HEK293 (cell line): ENCODE results near the gene OAT.

ENCODE experiments used
- CTCF ChIA-PET: fragments of 350-600 bp; formaldehyde crosslinking; extraction: SDS; loops from one replicate; lab custom pipeline; 2021; ENCODE audit warnings: antibody characterized with exemption; lab: Yijun Ruan, JAX
- POLR2A ChIA-PET: fragments of 300-600 bp; formaldehyde crosslinking; extraction: SDS; loops from one replicate; lab custom pipeline; 2020; ENCODE audit warnings: antibody characterized with exemption, inconsistent platforms; lab: Yijun Ruan, JAX
- H3K27ac ChIP-seq: fragments of 200-500 bp; sonication (Bioruptor generic); 2 replicates; pipeline ENCODE4 v1.5.1; 2014; ENCODE audit warnings: low read depth, low read length, control low read depth, inconsistent platforms; ENCODE audit errors: extremely low read depth
- H3K36me3 ChIP-seq, 2 experiments: fragments of 200-500 bp in 1 of 2; sonication (Bioruptor generic) in 1 of 2; 1 replicate in 1 of 2; 2 replicates in 1 of 2; pipeline ENCODE4 v1.5.1; 2014 to 2017; ENCODE audit warnings: inconsistent platforms in 2 of 2, low read length in 2 of 2; ENCODE audit not compliant: control insufficient read depth in 2 of 2, insufficient read depth in 1 of 2
- H3K4me1 ChIP-seq: fragments of 200-500 bp; sonication (Bioruptor generic); 2 replicates; pipeline ENCODE4 v1.5.1; 2014; ENCODE audit warnings: mild to moderate bottlenecking, low read length, inconsistent platforms; ENCODE audit not compliant: control insufficient read depth, insufficient read depth
- H3K4me3 ChIP-seq: 2 replicates; pipeline ENCODE4 v1.5.1; 2011; ENCODE audit warnings: low read depth, mild to moderate bottlenecking, control low read depth, low read length, moderate library complexity
- H3K9me3 ChIP-seq: fragments of 200-500 bp; sonication (Bioruptor generic); 2 replicates; pipeline ENCODE4 v1.5.1; 2014; ENCODE audit warnings: low read depth, low read length, inconsistent platforms; ENCODE audit not compliant: control insufficient read depth, insufficient read depth
- KLF9 ChIP-seq: fragments of 450-650 bp; formaldehyde crosslinking; IDR thresholded peaks from 2 replicates; pipeline ENCODE4 v1.5.1; 2016; ENCODE audit warnings: missing biosample characterization, missing genetic modification characterization, low read depth
- PRDM1 ChIP-seq: fragments of 450-650 bp; formaldehyde crosslinking; IDR thresholded peaks from 2 replicates; pipeline ENCODE4; 2016; ENCODE audit warnings: missing biosample characterization, missing genetic modification characterization
- RBAK ChIP-seq: fragments of 450-650 bp; formaldehyde crosslinking; IDR thresholded peaks from 2 replicates; pipeline ENCODE4 v1.5.1; 2016; ENCODE audit warnings: missing biosample characterization, missing genetic modification characterization
- SCRT1 ChIP-seq: fragments of 450-650 bp; formaldehyde crosslinking; IDR thresholded peaks from 2 replicates; pipeline ENCODE4 v1.5.1; 2016; ENCODE audit warnings: missing biosample characterization, missing genetic modification characterization, borderline replicate concordance
- TCF7L2 ChIP-seq: IDR thresholded peaks from 2 replicates; pipeline ENCODE4 v1.6.1; 2011; ENCODE audit warnings: low read depth, mild to moderate bottlenecking, inconsistent platforms, low read length, moderate library complexity, borderline replicate concordance
- ZBTB21 ChIP-seq: fragments of 450-650 bp; formaldehyde crosslinking; IDR thresholded peaks from 2 replicates; pipeline ENCODE4 v1.5.1; 2017; ENCODE audit warnings: missing biosample characterization, missing genetic modification characterization
- ZNF112 ChIP-seq: fragments of 450-650 bp; formaldehyde crosslinking; IDR thresholded peaks from 2 replicates; pipeline ENCODE4 v1.5.0; 2017; ENCODE audit warnings: missing biosample characterization, missing genetic modification characterization
- ZNF132 ChIP-seq: fragments of 450-650 bp; formaldehyde crosslinking; IDR thresholded peaks from 2 replicates; pipeline ENCODE4 v1.5.1; 2017; ENCODE audit warnings: missing biosample characterization, missing genetic modification characterization, borderline replicate concordance
- ZNF248 ChIP-seq: fragments of 450-650 bp; formaldehyde crosslinking; IDR thresholded peaks from 2 replicates; pipeline ENCODE4 v1.5.1; 2017; ENCODE audit warnings: missing biosample characterization, missing genetic modification characterization
- ZNF394 ChIP-seq: fragments of 450-650 bp; formaldehyde crosslinking; IDR thresholded peaks from 2 replicates; pipeline ENCODE4 v1.5.1; 2016; ENCODE audit warnings: missing biosample characterization, missing genetic modification characterization, mild to moderate bottlenecking, moderate library complexity, borderline replicate concordance
- ZNF449 ChIP-seq: fragments of 450-650 bp; formaldehyde crosslinking; IDR thresholded peaks from 2 replicates; pipeline ENCODE4 v1.5.1; 2017; ENCODE audit warnings: missing biosample characterization, mild to moderate bottlenecking, missing genetic modification characterization, moderate library complexity
- ZNF501 ChIP-seq: fragments of 450-650 bp; formaldehyde crosslinking; IDR thresholded peaks from 2 replicates; pipeline ENCODE4 v1.5.1; 2016; ENCODE audit warnings: missing biosample characterization, missing genetic modification characterization
- ZNF514 ChIP-seq: fragments of 450-650 bp; formaldehyde crosslinking; IDR thresholded peaks from 2 replicates; pipeline ENCODE4 v1.5.1; 2016; ENCODE audit warnings: missing biosample characterization, missing genetic modification characterization
- ZNF530 ChIP-seq: fragments of 450-650 bp; formaldehyde crosslinking; IDR thresholded peaks from 2 replicates; pipeline ENCODE4 v1.5.1; 2016; ENCODE audit warnings: low read depth, missing biosample characterization, missing genetic modification characterization
- ZNF600 ChIP-seq: fragments of 450-650 bp; formaldehyde crosslinking; IDR thresholded peaks from 2 replicates; pipeline ENCODE4 v1.5.1; 2016; ENCODE audit warnings: missing biosample characterization, missing genetic modification characterization
- ZNF610 ChIP-seq: fragments of 450-650 bp; formaldehyde crosslinking; IDR thresholded peaks from 2 replicates; pipeline ENCODE4 v1.5.1; 2016; ENCODE audit warnings: missing biosample characterization, missing genetic modification characterization, borderline replicate concordance
- ZNF626 ChIP-seq: fragments of 450-650 bp; sonication (Bioruptor Pico); formaldehyde crosslinking; IDR thresholded peaks from 2 replicates; pipeline ENCODE4 v1.5.1; 2018; ENCODE audit warnings: missing biosample characterization, missing genetic modification characterization, inconsistent platforms
- ZNF76 ChIP-seq: fragments of 450-650 bp; formaldehyde crosslinking; IDR thresholded peaks from 2 replicates; pipeline ENCODE4; 2016; ENCODE audit warnings: low read depth, missing biosample characterization, missing genetic modification characterization, borderline replicate concordance
- ZNF792 ChIP-seq: fragments of 450-650 bp; formaldehyde crosslinking; IDR thresholded peaks from 2 replicates; pipeline ENCODE4 v1.5.1; 2016; ENCODE audit warnings: missing biosample characterization, missing genetic modification characterization
- ZSCAN23 ChIP-seq: fragments of 450-650 bp; formaldehyde crosslinking; IDR thresholded peaks from 2 replicates; pipeline ENCODE4 v1.5.1; 2016; ENCODE audit warnings: missing biosample characterization, missing genetic modification characterization
- TF ChIP-seq, protein P1 (sequence below): fragments of 450-650 bp; formaldehyde crosslinking; IDR thresholded peaks from 2 replicates; pipeline ENCODE4 v1.5.1; 2016; ENCODE audit warnings: missing biosample characterization, missing genetic modification characterization
- TF ChIP-seq, protein P2 (sequence below): fragments of 450-650 bp; formaldehyde crosslinking; IDR thresholded peaks from 2 replicates; pipeline ENCODE4 v1.5.1; 2016; ENCODE audit warnings: missing biosample characterization, missing genetic modification characterization
- TF ChIP-seq, protein P3 (sequence below): fragments of 450-650 bp; formaldehyde crosslinking; IDR thresholded peaks from 2 replicates; pipeline ENCODE4 v1.5.1; 2016; ENCODE audit warnings: missing biosample characterization, missing genetic modification characterization, borderline replicate concordance

Gene OAT

DNA sequence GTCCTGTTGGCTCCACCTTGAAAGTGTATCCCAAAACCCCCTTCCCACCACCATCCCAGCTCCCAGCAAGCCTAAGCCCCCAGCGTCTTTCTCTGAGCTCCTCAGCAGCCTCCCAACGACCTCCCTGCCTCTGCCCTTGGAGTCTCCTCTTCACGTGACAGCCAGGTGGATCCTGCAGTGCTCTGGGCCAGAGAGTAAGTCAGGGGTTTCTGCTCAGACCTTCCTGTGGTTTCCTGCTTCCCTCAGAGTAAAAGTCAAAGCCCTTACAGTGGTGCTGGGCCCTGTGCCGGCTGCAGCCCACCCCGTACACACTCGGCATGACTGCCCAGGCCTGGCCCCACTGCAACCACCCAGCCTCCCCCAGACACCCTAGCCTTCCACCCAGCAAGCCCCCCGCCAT lies 51.9 kb downstream of the OAT start (continued):
- TF ChIP-seq, protein P1, sequence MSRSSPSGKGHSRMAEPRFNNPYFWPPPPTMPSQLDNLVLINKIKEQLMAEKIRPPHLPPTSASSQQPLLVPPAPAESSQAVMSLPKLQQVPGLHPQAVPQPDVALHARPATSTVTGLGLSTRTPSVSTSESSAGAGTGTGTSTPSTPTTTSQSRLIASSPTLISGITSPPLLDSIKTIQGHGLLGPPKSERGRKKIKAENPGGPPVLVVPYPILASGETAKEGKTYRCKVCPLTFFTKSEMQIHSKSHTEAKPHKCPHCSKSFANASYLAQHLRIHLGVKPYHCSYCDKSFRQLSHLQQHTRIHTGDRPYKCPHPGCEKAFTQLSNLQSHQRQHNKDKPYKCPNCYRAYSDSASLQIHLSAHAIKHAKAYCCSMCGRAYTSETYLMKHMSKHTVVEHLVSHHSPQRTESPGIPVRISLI (tag by site-specific recombination) = no peak
- no peak for TF ChIP-seq ZNF600 (tag by site-specific recombination)
- no peak for TF ChIP-seq ZNF514 (tag by site-specific recombination)
- TF ChIP-seq ZNF394 (tag by site-specific recombination) = no peak
- TF ChIP-seq ZNF610 (tag by site-specific recombination) = no peak
- TF ChIP-seq, protein P2, sequence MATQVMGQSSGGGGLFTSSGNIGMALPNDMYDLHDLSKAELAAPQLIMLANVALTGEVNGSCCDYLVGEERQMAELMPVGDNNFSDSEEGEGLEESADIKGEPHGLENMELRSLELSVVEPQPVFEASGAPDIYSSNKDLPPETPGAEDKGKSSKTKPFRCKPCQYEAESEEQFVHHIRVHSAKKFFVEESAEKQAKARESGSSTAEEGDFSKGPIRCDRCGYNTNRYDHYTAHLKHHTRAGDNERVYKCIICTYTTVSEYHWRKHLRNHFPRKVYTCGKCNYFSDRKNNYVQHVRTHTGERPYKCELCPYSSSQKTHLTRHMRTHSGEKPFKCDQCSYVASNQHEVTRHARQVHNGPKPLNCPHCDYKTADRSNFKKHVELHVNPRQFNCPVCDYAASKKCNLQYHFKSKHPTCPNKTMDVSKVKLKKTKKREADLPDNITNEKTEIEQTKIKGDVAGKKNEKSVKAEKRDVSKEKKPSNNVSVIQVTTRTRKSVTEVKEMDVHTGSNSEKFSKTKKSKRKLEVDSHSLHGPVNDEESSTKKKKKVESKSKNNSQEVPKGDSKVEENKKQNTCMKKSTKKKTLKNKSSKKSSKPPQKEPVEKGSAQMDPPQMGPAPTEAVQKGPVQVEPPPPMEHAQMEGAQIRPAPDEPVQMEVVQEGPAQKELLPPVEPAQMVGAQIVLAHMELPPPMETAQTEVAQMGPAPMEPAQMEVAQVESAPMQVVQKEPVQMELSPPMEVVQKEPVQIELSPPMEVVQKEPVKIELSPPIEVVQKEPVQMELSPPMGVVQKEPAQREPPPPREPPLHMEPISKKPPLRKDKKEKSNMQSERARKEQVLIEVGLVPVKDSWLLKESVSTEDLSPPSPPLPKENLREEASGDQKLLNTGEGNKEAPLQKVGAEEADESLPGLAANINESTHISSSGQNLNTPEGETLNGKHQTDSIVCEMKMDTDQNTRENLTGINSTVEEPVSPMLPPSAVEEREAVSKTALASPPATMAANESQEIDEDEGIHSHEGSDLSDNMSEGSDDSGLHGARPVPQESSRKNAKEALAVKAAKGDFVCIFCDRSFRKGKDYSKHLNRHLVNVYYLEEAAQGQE (tag by site-specific recombination) = no peak
- TF ChIP-seq ZBTB21 = no peak
- no peak for TF ChIP-seq RBAK (tag by site-specific recombination)
- TF ChIP-seq ZNF626 (tag by site-specific recombination) = no peak

- H3K4me3 ChIP-seq = no peak overlapping the region
- H3K4me1 ChIP-seq = no peaks in the 10 kb centered on the region
- H3K27ac ChIP-seq = no peak overlapping the region
- CTCF ChIA-PET = interaction anchor here (0.5 to 1.3 kb wide), 5 partner anchors 22 to 372 kb away, joined by 3 to 5 read pairs (median 3); no protein-coding TSS in a partner anchor
- no peaks in the 10 kb centered on the region for H3K36me3 ChIP-seq
- no peak for TF ChIP-seq ZNF501 (tag by site-specific recombination)
- TF ChIP-seq ZNF112 (tag by site-specific recombination) = no peak
- TF ChIP-seq ZNF792 = no peak
- TF ChIP-seq TCF7L2 = no peak
- no peak for TF ChIP-seq ZNF248 (tag by site-specific recombination)
- no peak for TF ChIP-seq ZNF530 (tag by site-specific recombination)
- no peak for TF ChIP-seq PRDM1 (tag by site-specific recombination)
- TF ChIP-seq ZNF449 (tag by site-specific recombination) = no peak
- no peaks in the 10 kb centered on the region for H3K9me3 ChIP-seq
- POLR2A ChIA-PET = interaction anchor here (1.3 kb wide), 1 partner anchor 53 kb away, joined by 3 read pairs; no protein-coding TSS in a partner anchor
Observed at GRCh38 chr10:124366343-124366742, 52.4 kb downstream of the OAT start.

GRCh38 chr10:124364674-124365073 lies 54.0 kb downstream of the OAT start:
- ChIA-PET CTCF (no interaction called here), POLR2A (no interaction called here)
- Histone ChIP-seq H3K27ac (no peak overlapping the region), H3K4me3 (no peak overlapping the region), H3K4me1 (no peaks in the 10 kb centered on the region), H3K36me3 (no peaks in the 10 kb centered on the region), H3K9me3 (no peaks in the 10 kb centered on the region)
- TF ChIP-seq, protein P3, sequence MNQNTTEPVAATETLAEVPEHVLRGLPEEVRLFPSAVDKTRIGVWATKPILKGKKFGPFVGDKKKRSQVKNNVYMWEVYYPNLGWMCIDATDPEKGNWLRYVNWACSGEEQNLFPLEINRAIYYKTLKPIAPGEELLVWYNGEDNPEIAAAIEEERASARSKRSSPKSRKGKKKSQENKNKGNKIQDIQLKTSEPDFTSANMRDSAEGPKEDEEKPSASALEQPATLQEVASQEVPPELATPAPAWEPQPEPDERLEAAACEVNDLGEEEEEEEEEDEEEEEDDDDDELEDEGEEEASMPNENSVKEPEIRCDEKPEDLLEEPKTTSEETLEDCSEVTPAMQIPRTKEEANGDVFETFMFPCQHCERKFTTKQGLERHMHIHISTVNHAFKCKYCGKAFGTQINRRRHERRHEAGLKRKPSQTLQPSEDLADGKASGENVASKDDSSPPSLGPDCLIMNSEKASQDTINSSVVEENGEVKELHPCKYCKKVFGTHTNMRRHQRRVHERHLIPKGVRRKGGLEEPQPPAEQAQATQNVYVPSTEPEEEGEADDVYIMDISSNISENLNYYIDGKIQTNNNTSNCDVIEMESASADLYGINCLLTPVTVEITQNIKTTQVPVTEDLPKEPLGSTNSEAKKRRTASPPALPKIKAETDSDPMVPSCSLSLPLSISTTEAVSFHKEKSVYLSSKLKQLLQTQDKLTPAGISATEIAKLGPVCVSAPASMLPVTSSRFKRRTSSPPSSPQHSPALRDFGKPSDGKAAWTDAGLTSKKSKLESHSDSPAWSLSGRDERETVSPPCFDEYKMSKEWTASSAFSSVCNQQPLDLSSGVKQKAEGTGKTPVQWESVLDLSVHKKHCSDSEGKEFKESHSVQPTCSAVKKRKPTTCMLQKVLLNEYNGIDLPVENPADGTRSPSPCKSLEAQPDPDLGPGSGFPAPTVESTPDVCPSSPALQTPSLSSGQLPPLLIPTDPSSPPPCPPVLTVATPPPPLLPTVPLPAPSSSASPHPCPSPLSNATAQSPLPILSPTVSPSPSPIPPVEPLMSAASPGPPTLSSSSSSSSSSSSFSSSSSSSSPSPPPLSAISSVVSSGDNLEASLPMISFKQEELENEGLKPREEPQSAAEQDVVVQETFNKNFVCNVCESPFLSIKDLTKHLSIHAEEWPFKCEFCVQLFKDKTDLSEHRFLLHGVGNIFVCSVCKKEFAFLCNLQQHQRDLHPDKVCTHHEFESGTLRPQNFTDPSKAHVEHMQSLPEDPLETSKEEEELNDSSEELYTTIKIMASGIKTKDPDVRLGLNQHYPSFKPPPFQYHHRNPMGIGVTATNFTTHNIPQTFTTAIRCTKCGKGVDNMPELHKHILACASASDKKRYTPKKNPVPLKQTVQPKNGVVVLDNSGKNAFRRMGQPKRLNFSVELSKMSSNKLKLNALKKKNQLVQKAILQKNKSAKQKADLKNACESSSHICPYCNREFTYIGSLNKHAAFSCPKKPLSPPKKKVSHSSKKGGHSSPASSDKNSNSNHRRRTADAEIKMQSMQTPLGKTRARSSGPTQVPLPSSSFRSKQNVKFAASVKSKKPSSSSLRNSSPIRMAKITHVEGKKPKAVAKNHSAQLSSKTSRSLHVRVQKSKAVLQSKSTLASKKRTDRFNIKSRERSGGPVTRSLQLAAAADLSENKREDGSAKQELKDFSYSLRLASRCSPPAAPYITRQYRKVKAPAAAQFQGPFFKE = no peak
- TF ChIP-seq SCRT1 (tag by site-specific recombination) = no peak
- no peak for TF ChIP-seq ZNF132
- no peak for TF ChIP-seq ZSCAN23 (tag by site-specific recombination)
- TF ChIP-seq KLF9 (tag by site-specific recombination) = no peak
- TF ChIP-seq ZNF76 (tag by site-specific recombination) = no peak
